ENCODE data around the gene SEMA3D.

Gene SEMA3D

GRCh38 chr7:85186521-85187241 lies at the start of gene SEMA3D:
TSS of gene SEMA3D (minus strand) at chr7:85187056. CDS start at chr7:85121891, 65,165 bp downstream.
- H3K4me3 ChIP-seq (ENCODE audit: low read depth, low read length) = no peak within 1 kb of the TSS
- peak; percentile 75 for TF ChIP-seq CTCF (IDR thresholded peaks at IDR 0.05; ENCODE audit: insufficient read depth, low read depth, low read length, missing control alignments)
- peak; percentile 71 for DNase-seq (ENCODE audit: low read depth)

DNA sequence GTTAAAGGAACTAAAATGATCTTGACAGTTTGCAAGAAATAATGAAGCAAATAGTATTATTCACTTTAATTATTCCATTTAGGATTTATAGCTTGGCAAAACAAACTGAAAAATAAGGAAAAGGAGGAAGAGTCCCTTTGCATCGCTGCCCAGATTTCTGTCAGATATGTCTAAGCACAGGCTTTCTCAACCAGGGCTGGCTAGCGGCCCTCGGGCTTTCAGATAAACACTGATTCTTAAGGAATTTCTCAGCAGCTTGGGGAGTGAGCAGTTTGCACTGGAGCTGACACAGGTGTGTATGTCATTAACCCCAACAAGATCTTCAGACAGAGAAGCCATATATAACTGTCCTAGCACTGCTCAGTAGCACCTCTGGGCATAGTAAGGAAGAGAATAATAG lies 47.9 kb upstream of the SEMA3D start:
- no peak for DNase-seq (ENCODE audit: low read depth)
- no peak overlapping the region for H3K4me3 ChIP-seq (ENCODE audit: low read depth, low read length)
- no peak for TF ChIP-seq CTCF (IDR thresholded peaks at IDR 0.05; ENCODE audit: insufficient read depth, low read depth, low read length, missing control alignments)

DNA sequence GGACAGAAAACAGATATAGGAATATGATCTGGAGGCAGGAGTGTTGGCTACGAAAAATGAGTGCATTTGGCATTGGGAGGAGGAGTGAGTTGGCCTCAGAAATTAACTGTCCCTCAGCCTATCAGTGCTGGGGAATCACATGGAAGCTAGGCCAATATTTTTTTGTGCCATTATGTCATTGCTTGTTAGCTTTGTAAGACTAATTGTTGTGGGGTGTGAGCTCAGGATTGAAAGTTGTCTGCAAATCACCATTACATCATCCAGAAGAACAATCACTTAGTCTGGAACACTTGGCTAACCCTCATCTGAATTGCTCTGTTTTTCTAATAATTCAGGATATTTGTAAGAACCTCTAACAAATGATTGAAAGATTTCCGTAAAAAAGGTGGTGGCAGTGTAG lies 45.2 kb upstream of the SEMA3D start:
- H3K4me3 ChIP-seq (ENCODE audit: low read depth, low read length) = no peak overlapping the region
- no peak for TF ChIP-seq CTCF (IDR thresholded peaks at IDR 0.05; ENCODE audit: insufficient read depth, low read depth, low read length, missing control alignments)
- no peak for DNase-seq (ENCODE audit: low read depth)

DNA sequence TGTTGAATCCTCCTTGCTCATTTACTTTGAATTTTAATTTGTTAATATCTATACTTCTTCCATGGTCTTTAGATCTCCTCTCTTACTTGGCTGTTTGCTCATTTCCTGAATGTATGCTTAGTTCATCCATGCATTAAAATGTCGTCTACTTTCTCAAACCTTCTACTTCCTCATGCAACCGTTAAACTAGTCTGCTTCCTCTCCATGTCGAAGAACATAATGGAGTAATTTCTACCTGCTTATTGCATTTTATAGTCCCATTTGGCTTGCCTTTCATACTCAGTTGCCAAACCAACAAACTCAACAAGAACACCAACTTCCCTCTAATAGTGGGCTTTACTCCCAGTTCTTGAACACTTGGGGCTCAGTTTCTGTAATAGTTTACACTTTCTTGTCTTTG lies 43.8 kb upstream of the SEMA3D start:
- no peak for DNase-seq (ENCODE audit: low read depth)
- no peak for TF ChIP-seq CTCF (IDR thresholded peaks at IDR 0.05; ENCODE audit: insufficient read depth, low read depth, low read length, missing control alignments)
- H3K4me3 ChIP-seq (ENCODE audit: low read depth, low read length) = no peak overlapping the region

DNA sequence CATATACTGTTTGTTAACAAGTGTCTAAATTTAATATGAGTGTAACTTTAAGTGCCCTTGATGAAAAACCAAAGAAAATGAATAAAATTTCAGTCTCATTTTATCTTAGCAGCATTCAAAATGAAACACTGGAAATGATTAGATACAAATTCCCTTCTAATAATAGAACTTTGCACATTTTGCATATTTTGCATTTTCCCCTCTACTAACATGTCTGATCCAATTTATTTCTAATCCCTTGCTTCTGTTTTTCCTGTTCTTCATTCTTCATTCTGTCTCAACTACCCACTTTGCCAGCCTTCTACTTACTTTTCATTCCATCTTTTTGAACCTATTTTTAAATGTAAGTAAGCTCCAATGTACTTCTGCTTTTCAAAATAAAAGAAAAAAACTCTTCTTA lies 42.7 kb upstream of the SEMA3D start:
- no peak for DNase-seq (ENCODE audit: low read depth)

GRCh38 chr7:85226361-85227085 lies 39.7 kb upstream of the SEMA3D start:
- no peak overlapping the region for H3K4me3 ChIP-seq (ENCODE audit: low read depth, low read length)
- TF ChIP-seq CTCF (IDR thresholded peaks at IDR 0.05; ENCODE audit: insufficient read depth, low read depth, low read length, missing control alignments) = no peak
- DNase-seq (ENCODE audit: low read depth) = no peak

More for the DNA sequence above, 42.7 kb upstream of the SEMA3D start:
- no peak for TF ChIP-seq CTCF (IDR thresholded peaks at IDR 0.05; ENCODE audit: insufficient read depth, low read depth, low read length, missing control alignments)
- H3K4me3 ChIP-seq (ENCODE audit: low read depth, low read length) = no peak overlapping the region

Measured in GM12865 (cell line).